WERI-Rb-1 (cell line): Measurements from ENCODE around the gene RNASE8.

Experiments
- DNase-seq: peaks from one replicate; pipeline ENCODE4 v3.0.0-alpha.2; 2020
- H3K27ac ChIP-seq: fragments of 250-450 bp; sonication (Bioruptor Pico); 2 replicates; pipeline ENCODE4 v1.5.1; 2020; ENCODE audit warnings: mild to moderate bottlenecking, moderate library complexity
- H3K27me3 ChIP-seq: fragments of 250-450 bp; sonication (Bioruptor Pico); 2 replicates; pipeline ENCODE4 v1.5.1; 2021; ENCODE audit warnings: mild to moderate bottlenecking, low read depth, moderate library complexity; ENCODE audit not compliant: insufficient read depth, severe bottlenecking
- H3K36me3 ChIP-seq: fragments of 250-450 bp; sonication (Bioruptor Pico); 2 replicates; pipeline ENCODE4 v1.5.1; 2020; ENCODE audit warnings: mild to moderate bottlenecking, moderate library complexity
- H3K4me3 ChIP-seq: 2 replicates; pipeline ENCODE4 v1.5.1; 2011; ENCODE audit warnings: low read depth, mild to moderate bottlenecking, control low read depth, low read length
- H3K9me3 ChIP-seq: fragments of 250-450 bp; sonication (Bioruptor Pico); 2 replicates; pipeline ENCODE4 v1.5.1; 2021; ENCODE audit warnings: mild to moderate bottlenecking, moderate library complexity; ENCODE audit not compliant: severe bottlenecking
- TF ChIP-seq, protein P1 (sequence below): IDR thresholded peaks from 2 replicates; pipeline ENCODE4 v1.5.1; 2011; ENCODE audit warnings: low read depth, mild to moderate bottlenecking, control low read depth, inconsistent platforms, low read length

The RNASE8 gene

DNA sequence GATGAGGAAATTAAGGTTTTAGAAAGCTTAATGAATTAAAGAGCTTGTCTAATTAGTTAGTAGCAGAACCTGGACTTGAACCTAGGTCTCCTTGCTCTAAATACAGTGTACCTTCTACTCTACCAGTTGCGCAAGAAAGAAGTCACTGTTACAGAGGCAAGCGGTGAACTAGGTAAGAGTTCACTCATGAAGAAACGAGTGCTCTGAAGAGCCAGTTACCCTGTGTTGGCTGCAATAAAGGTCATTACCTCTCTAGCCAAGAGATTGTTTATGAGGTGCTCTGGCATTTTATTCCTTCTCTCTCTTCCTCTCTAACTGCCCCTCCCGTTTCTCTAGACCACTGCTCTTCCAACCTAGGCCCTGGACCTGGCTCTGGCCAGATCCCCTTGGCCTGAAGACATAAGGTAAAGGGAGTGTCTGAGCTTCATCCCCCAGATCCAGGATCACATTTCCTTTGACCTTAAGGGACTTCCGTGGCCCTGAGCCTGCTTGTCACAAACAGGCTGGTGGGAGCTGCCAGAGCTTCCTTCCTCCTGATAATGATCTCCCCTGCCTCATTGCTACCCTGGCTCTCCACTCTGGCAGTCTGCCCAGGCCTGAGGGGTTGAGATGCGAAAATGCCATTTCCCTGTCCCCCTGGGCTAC is 13.5 kb upstream of the RNASE8 start:
- H3K27ac ChIP-seq: no peak overlapping the region
- peak; percentile 56 for DNase-seq
- TF ChIP-seq, protein P1, sequence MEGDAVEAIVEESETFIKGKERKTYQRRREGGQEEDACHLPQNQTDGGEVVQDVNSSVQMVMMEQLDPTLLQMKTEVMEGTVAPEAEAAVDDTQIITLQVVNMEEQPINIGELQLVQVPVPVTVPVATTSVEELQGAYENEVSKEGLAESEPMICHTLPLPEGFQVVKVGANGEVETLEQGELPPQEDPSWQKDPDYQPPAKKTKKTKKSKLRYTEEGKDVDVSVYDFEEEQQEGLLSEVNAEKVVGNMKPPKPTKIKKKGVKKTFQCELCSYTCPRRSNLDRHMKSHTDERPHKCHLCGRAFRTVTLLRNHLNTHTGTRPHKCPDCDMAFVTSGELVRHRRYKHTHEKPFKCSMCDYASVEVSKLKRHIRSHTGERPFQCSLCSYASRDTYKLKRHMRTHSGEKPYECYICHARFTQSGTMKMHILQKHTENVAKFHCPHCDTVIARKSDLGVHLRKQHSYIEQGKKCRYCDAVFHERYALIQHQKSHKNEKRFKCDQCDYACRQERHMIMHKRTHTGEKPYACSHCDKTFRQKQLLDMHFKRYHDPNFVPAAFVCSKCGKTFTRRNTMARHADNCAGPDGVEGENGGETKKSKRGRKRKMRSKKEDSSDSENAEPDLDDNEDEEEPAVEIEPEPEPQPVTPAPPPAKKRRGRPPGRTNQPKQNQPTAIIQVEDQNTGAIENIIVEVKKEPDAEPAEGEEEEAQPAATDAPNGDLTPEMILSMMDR: no peak
- no peak overlapping the region for H3K4me3 ChIP-seq
- H3K27me3 ChIP-seq: no peaks in the 10 kb centered on the region
- no peaks in the 10 kb centered on the region for H3K9me3 ChIP-seq
- no peaks in the 10 kb centered on the region for H3K36me3 ChIP-seq

GRCh38 chr14:21047378-21047781 is 10.2 kb upstream of the RNASE8 start:
- Histone ChIP-seq H3K27ac (no peak overlapping the region), H3K4me3 (no peak overlapping the region), H3K9me3 (no peaks in the 10 kb centered on the region), H3K27me3 (no peaks in the 10 kb centered on the region), H3K36me3 (no peaks in the 10 kb centered on the region)
- TF ChIP-seq, protein P1: no peak
- DNase-seq: no peak

DNA sequence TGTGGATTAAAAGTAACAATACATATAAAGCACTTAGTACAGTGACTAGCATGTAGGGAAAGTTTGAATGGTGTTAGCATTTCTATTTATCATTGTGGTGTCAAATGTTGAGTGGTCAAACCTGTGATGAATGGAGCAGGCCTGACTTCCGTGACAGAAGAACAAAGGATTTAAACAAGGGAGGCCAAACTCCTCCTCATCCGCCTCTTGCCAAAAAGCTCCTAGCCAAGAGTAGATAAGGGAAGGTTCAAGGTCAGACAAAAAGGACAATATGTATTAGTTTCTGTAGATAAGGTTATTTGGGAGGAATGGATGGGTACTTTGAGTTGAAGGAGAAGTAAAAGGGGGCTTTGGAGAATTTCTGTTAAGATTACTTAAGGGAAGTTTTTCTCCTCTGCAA is 9.0 kb upstream of the RNASE8 start:
- no peak for DNase-seq
- Histone ChIP-seq H3K9me3 (no peaks in the 10 kb centered on the region), H3K4me3 (no peak overlapping the region), H3K27ac (no peak overlapping the region), H3K27me3 (no peaks in the 10 kb centered on the region), H3K36me3 (no peaks in the 10 kb centered on the region)
- TF ChIP-seq, protein P1: no peak

- Histone ChIP-seq H3K36me3 (no peaks in the 10 kb centered on the region), H3K9me3 (no peaks in the 10 kb centered on the region), H3K27me3 (no peaks in the 10 kb centered on the region), H3K27ac (no peak overlapping the region), H3K4me3 (no peak overlapping the region)
- no peak for DNase-seq
- TF ChIP-seq, protein P1: no peak
Measured at GRCh38 chr14:21049271-21049673, 8.3 kb upstream of the RNASE8 start.

DNA sequence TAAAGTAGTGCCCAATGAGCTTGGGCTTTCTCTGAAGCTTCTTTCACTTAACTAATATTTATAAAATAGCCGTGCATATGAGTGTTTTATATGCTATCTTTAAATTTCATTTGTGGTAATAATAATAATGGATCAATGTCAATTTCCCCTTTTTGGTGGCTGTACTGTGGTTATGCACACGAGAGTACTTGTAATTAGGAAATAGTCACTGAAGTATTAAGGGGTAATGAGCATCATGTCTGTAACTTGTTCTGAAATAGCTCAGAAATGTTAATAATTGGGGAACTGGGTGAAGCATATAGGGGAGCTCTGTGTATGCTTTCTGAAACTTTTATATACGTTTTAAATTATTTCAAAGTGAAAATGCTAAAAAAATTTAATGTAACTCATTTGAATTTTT is 7.0 kb upstream of the RNASE8 start:
- TF ChIP-seq, protein P1: no peak
- Histone ChIP-seq H3K9me3 (no peaks in the 10 kb centered on the region), H3K4me3 (no peak overlapping the region), H3K27ac (no peak overlapping the region), H3K27me3 (no peaks in the 10 kb centered on the region), H3K36me3 (no peaks in the 10 kb centered on the region)
- no peak for DNase-seq
